Liver (tissue), 9 donors: ENCODE data around the gene MIER1. TPM values are rescaled to one million over a fixed set of nuclear protein-coding genes. Genes with fewer than 3 reads are reported as not detected.

Experiments
- DNase-seq: peaks from one replicate; pipeline ENCODE4 v3.0.0-alpha.2; 2017; ENCODE audit warnings: low spot score
- H3K27ac ChIP-seq, 2 donors: one replicate each; pipeline ENCODE4 v1.7.0; 2013; ENCODE audit warnings: inconsistent platforms in 2 of 2, low read length in 2 of 2, control low read depth in 1 of 2, low read depth in 1 of 2, mild to moderate bottlenecking in 1 of 2
- H3K27me3 ChIP-seq, 4 donors: one replicate each; pipeline versions ENCODE4 v1.6.1 to v1.7.0; 2013; ENCODE audit warnings: low read length in 3 of 4, inconsistent platforms in 1 of 4, mild to moderate bottlenecking in 1 of 4, moderate library complexity in 1 of 4; ENCODE audit not compliant: control insufficient read depth in 4 of 4, insufficient read depth in 4 of 4
- H3K36me3 ChIP-seq, 4 donors: one replicate each; pipeline versions ENCODE4 v1.6.1 to v1.7.0; 2013; ENCODE audit warnings: low read length in 3 of 4, mild to moderate bottlenecking in 3 of 4, low read depth in 1 of 4, moderate library complexity in 1 of 4; ENCODE audit not compliant: control insufficient read depth in 4 of 4, insufficient read depth in 3 of 4
- H3K4me1 ChIP-seq, 4 donors: one replicate each; pipeline versions ENCODE4 v1.6.1 to v1.7.0; 2013; ENCODE audit warnings: low read length in 3 of 4, mild to moderate bottlenecking in 3 of 4, moderate library complexity in 1 of 4; ENCODE audit not compliant: control insufficient read depth in 4 of 4, insufficient read depth in 4 of 4
- H3K4me3 ChIP-seq, 3 donors: one replicate each; pipeline versions ENCODE4 v1.6.1 to v1.7.0; 2013; ENCODE audit warnings: low read length in 3 of 3, control low read depth in 1 of 3, low read depth in 1 of 3, mild to moderate bottlenecking in 1 of 3
- H3K9ac ChIP-seq, 2 donors: one replicate each; pipeline ENCODE4 v1.7.0; 2013; ENCODE audit warnings: low read length in 2 of 2, mild to moderate bottlenecking in 2 of 2, moderate library complexity in 2 of 2, control low read depth in 1 of 2, low read depth in 1 of 2
- H3K9me3 ChIP-seq, 4 donors: one replicate each; pipeline versions ENCODE4 v1.6.1 to v1.7.0; 2013; ENCODE audit warnings: low read length in 3 of 4; ENCODE audit not compliant: control insufficient read depth in 4 of 4
- EGR1 ChIP-seq, 2 donors: IDR thresholded peaks; 2 replicates each; pipeline ENCODE4 v1.6.1; 2016 to 2018; ENCODE audit warnings: antibody characterized with exemption in 2 of 2, low read depth in 2 of 2
- FOXA1 ChIP-seq: IDR thresholded peaks from 2 replicates; pipeline ENCODE4 v1.6.1; 2016; ENCODE audit warnings: antibody characterized with exemption
- FOXA2 ChIP-seq: IDR thresholded peaks from 2 replicates; pipeline ENCODE4 v1.6.1; 2016; ENCODE audit warnings: antibody characterized with exemption
- GABPA ChIP-seq, 2 donors: IDR thresholded peaks in 1 of 2; conservative IDR thresholded peaks in 1 of 2; 2 replicates each; pipeline ENCODE4 v1.6.1; 2016; ENCODE audit warnings: antibody characterized with exemption in 2 of 2, mild to moderate bottlenecking in 1 of 2, moderate library complexity in 1 of 2
- HNF4A ChIP-seq, 2 donors: conservative IDR thresholded peaks; 2 replicates each; pipeline ENCODE4 v1.6.1; 2016; ENCODE audit warnings: antibody characterized with exemption in 2 of 2, mild to moderate bottlenecking in 2 of 2
- HNF4G ChIP-seq: IDR thresholded peaks from 2 replicates; pipeline ENCODE4 v1.6.1; 2016; ENCODE audit warnings: antibody characterized with exemption
- JUND ChIP-seq, 2 donors: IDR thresholded peaks; 2 replicates each; pipeline ENCODE4 v1.6.1; 2016; ENCODE audit warnings: antibody characterized with exemption in 2 of 2
- NR2F2 ChIP-seq: IDR thresholded peaks from 2 replicates; pipeline ENCODE4 v1.6.1; 2016; ENCODE audit warnings: antibody characterized with exemption
- RAD21 ChIP-seq, 2 donors: IDR thresholded peaks; 2 replicates each; pipeline ENCODE4 v1.6.1; 2016; ENCODE audit warnings: antibody characterized with exemption in 2 of 2, mild to moderate bottlenecking in 2 of 2
- RXRA ChIP-seq, 2 donors: IDR thresholded peaks; 2 replicates each; pipeline ENCODE4 v1.6.1; 2017 to 2018; ENCODE audit warnings: antibody characterized with exemption in 2 of 2, mild to moderate bottlenecking in 1 of 2
- SP1 ChIP-seq: IDR thresholded peaks from 2 replicates; pipeline ENCODE4 v1.6.1; 2018; ENCODE audit warnings: antibody characterized with exemption, mild to moderate bottlenecking
- TAF1 ChIP-seq: conservative IDR thresholded peaks from 2 replicates; pipeline ENCODE4 v1.6.1; 2016; ENCODE audit warnings: antibody characterized with exemption, mild to moderate bottlenecking
- YY1 ChIP-seq: IDR thresholded peaks from 2 replicates; pipeline ENCODE4 v1.6.1; 2016; ENCODE audit warnings: antibody characterized with exemption, mild to moderate bottlenecking
- WGBS: extraction: QIAGEN DNeasy Blood & Tissue Kit; methylation state at CpG from one replicate; pipeline ENCODE4 v1.1.7; 2013; 5-methylcytosine and 5-hydroxymethylcytosine counted together
- polyA plus RNA-seq, 2 donors: library from polyadenylated mRNA; stranded (reverse) in 1 of 2; unstranded in 1 of 2; fragments of 200-250 nt in 1 of 2; fragments of >200 nt in 1 of 2; fragmentation: Nextera tagmentation in 1 of 2; extraction: Ambion mirVana in 1 of 2; gene quantifications; one replicate each; pipeline versions ENCODE4 v1.2.1 to v1.2.3, GENCODE V29; 2013 to 2015
- total RNA-seq, 2 donors: library from RNA; depleted of rRNA; stranded (reverse); fragments of >200 nt; gene quantifications; one replicate each; pipeline ENCODE4 v1.2.3, GENCODE V29; 2014
- TF ChIP-seq, protein P1 (sequence below): IDR thresholded peaks from 2 replicates; pipeline ENCODE4 v1.6.1; 2016; ENCODE audit warnings: antibody characterized with exemption
- TF ChIP-seq, protein P2 (sequence below): IDR thresholded peaks from 2 replicates; pipeline ENCODE4 v1.6.1; 2016; ENCODE audit warnings: antibody characterized with exemption
- TF ChIP-seq, protein P3 (sequence below): fragments of 150-350 bp; IDR thresholded peaks from 2 replicates; pipeline ENCODE4 v1.5.1; 2017; ENCODE audit warnings: improper control_type of control experiment, low read depth, low read length; ENCODE audit not compliant: missing input control
- TF ChIP-seq, protein P4 (sequence below): IDR thresholded peaks from 2 replicates; pipeline ENCODE4 v1.6.1; 2016; ENCODE audit warnings: antibody characterized with exemption, mild to moderate bottlenecking
- TF ChIP-seq, protein P5 (sequence below): IDR thresholded peaks from 2 replicates; pipeline ENCODE4 v1.6.1; 2016; ENCODE audit warnings: antibody characterized with exemption
- donor health status: healthy.
- donor health status: healthy.
- donor health status: healthy.
- donor health status: healthy.
- donor health status: healthy.

Gene MIER1
- total and polyA plus RNA-seq, 4 donors: 7.3 to 23.2 (median 16.6) TPM

DNA sequence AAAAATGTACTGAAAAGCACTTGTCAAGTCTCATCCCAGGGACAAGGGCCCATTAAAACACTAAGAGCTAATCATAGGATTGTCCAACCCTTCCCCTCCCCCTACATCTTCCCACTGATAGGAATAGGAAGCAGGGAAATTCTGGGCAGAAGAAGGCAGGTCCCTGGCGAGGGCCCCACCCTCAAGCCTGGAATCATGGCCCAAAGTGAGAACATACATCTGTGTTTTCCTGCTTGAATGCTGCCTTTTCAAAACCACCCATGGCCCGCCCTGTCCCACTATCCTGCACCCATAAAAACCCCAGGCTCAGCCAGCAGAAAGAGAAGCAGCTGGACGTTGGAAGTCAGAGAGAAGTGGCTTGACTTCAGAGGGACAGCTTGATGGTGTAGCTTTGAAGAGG lies 5.0 kb upstream of the MIER1 start:
- no peak for DNase-seq
- no peak overlapping the region for H3K4me3 ChIP-seq
- H3K27ac ChIP-seq: no peak overlapping the region
- H3K9me3 ChIP-seq: no peaks in the 10 kb centered on the region
- H3K9ac ChIP-seq: no peak overlapping the region
- no peaks in the 10 kb centered on the region for H3K36me3 ChIP-seq
- peaks cover 4 to 18% (median 6%) of the 10 kb centered on the region in 4 donors for H3K4me1 ChIP-seq
- 86% methylated on average over 3 of the region's 3 CpGs for WGBS
- TF ChIP-seq SP1: no peak
- no peak for TF ChIP-seq TAF1
- no peak for TF ChIP-seq HNF4G
- TF ChIP-seq, protein P1, sequence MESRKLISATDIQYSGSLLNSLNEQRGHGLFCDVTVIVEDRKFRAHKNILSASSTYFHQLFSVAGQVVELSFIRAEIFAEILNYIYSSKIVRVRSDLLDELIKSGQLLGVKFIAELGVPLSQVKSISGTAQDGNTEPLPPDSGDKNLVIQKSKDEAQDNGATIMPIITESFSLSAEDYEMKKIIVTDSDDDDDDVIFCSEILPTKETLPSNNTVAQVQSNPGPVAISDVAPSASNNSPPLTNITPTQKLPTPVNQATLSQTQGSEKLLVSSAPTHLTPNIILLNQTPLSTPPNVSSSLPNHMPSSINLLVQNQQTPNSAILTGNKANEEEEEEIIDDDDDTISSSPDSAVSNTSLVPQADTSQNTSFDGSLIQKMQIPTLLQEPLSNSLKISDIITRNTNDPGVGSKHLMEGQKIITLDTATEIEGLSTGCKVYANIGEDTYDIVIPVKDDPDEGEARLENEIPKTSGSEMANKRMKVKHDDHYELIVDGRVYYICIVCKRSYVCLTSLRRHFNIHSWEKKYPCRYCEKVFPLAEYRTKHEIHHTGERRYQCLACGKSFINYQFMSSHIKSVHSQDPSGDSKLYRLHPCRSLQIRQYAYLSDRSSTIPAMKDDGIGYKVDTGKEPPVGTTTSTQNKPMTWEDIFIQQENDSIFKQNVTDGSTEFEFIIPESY: no peak
- TF ChIP-seq, protein P2, sequence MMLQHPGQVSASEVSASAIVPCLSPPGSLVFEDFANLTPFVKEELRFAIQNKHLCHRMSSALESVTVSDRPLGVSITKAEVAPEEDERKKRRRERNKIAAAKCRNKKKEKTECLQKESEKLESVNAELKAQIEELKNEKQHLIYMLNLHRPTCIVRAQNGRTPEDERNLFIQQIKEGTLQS: no peak
- TF ChIP-seq, protein P3, sequence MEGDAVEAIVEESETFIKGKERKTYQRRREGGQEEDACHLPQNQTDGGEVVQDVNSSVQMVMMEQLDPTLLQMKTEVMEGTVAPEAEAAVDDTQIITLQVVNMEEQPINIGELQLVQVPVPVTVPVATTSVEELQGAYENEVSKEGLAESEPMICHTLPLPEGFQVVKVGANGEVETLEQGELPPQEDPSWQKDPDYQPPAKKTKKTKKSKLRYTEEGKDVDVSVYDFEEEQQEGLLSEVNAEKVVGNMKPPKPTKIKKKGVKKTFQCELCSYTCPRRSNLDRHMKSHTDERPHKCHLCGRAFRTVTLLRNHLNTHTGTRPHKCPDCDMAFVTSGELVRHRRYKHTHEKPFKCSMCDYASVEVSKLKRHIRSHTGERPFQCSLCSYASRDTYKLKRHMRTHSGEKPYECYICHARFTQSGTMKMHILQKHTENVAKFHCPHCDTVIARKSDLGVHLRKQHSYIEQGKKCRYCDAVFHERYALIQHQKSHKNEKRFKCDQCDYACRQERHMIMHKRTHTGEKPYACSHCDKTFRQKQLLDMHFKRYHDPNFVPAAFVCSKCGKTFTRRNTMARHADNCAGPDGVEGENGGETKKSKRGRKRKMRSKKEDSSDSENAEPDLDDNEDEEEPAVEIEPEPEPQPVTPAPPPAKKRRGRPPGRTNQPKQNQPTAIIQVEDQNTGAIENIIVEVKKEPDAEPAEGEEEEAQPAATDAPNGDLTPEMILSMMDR: no peak
- TF ChIP-seq JUND (IDR thresholded peaks at IDR 0.05): no peak
- TF ChIP-seq GABPA (IDR thresholded peaks at IDR 0.05 in 1 of 2, conservative IDR thresholded peaks at IDR 0.05 in 1 of 2): no peak
- TF ChIP-seq, protein P4, sequence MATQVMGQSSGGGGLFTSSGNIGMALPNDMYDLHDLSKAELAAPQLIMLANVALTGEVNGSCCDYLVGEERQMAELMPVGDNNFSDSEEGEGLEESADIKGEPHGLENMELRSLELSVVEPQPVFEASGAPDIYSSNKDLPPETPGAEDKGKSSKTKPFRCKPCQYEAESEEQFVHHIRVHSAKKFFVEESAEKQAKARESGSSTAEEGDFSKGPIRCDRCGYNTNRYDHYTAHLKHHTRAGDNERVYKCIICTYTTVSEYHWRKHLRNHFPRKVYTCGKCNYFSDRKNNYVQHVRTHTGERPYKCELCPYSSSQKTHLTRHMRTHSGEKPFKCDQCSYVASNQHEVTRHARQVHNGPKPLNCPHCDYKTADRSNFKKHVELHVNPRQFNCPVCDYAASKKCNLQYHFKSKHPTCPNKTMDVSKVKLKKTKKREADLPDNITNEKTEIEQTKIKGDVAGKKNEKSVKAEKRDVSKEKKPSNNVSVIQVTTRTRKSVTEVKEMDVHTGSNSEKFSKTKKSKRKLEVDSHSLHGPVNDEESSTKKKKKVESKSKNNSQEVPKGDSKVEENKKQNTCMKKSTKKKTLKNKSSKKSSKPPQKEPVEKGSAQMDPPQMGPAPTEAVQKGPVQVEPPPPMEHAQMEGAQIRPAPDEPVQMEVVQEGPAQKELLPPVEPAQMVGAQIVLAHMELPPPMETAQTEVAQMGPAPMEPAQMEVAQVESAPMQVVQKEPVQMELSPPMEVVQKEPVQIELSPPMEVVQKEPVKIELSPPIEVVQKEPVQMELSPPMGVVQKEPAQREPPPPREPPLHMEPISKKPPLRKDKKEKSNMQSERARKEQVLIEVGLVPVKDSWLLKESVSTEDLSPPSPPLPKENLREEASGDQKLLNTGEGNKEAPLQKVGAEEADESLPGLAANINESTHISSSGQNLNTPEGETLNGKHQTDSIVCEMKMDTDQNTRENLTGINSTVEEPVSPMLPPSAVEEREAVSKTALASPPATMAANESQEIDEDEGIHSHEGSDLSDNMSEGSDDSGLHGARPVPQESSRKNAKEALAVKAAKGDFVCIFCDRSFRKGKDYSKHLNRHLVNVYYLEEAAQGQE: no peak
- TF ChIP-seq, protein P5, sequence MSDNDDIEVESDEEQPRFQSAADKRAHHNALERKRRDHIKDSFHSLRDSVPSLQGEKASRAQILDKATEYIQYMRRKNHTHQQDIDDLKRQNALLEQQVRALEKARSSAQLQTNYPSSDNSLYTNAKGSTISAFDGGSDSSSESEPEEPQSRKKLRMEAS: no peak
- TF ChIP-seq YY1: no peak
- TF ChIP-seq EGR1 (IDR thresholded peaks at IDR 0.05; ENCODE audit: low read depth in 2 of 2): no peak
- no peak for TF ChIP-seq HNF4A (conservative IDR thresholded peaks at IDR 0.05)
- TF ChIP-seq FOXA1: no peak
- TF ChIP-seq RXRA (IDR thresholded peaks at IDR 0.05): no peak
- no peak for TF ChIP-seq NR2F2
- no peaks in the 10 kb centered on the region for H3K27me3 ChIP-seq

DNA sequence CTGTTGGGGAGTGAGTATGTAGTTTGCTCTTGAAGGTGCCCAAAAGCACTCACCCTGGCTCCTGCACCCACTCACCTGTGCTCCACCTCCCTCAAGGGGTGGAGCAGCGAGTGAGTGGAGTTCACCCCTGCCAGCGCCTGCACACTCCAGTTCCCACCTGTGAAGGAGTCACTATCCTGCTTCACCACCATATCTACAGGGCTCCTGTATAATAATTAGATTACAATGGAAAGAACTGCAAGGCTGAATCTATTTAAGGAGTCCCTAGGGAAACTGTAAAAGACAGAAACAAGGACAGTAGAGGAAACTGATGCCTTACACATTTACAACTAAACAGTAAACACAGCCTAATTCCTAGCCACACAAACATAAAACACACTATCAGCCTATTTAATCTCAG lies 4.2 kb upstream of the MIER1 start:
- Histone ChIP-seq H3K36me3 (no peaks in the 10 kb centered on the region), H3K27ac (no peak overlapping the region), H3K27me3 (no peaks in the 10 kb centered on the region), H3K4me1 (peaks cover 4 to 20% (median 7%) of the 10 kb centered on the region in 4 donors), H3K4me3 (no peak overlapping the region), H3K9ac (no peak overlapping the region), H3K9me3 (no peaks in the 10 kb centered on the region)
- no peak for DNase-seq
- 96% methylated on average over 2 of the region's 2 CpGs for WGBS
- TF ChIP-seq JUND (IDR thresholded peaks at IDR 0.05): no peak
- TF ChIP-seq, protein P1: no peak
- TF ChIP-seq HNF4G: no peak
- no peak for TF ChIP-seq GABPA (IDR thresholded peaks at IDR 0.05 in 1 of 2, conservative IDR thresholded peaks at IDR 0.05 in 1 of 2)
- TF ChIP-seq, protein P5: no peak
- TF ChIP-seq FOXA1: no peak
- TF ChIP-seq RAD21 (IDR thresholded peaks at IDR 0.05): no peak
- TF ChIP-seq, protein P2: no peak
- no peak for TF ChIP-seq TAF1
- no peak for TF ChIP-seq YY1
- no peak for TF ChIP-seq FOXA2
- no peak for TF ChIP-seq SP1
